GM19468 (cell line): ENCODE data around the gene CDH8.

Experiments used
- ATAC-seq: cut with Tn5 transposase; IDR thresholded peaks from one replicate; pipeline ENCODE4 v1.9.1; 2021; ENCODE audit warnings: mild to moderate bottlenecking, moderate library complexity, moderate number of reproducible peaks; ENCODE audit not compliant: unreplicated experiment; ENCODE audit errors: extremely low read depth

Gene CDH8

DNA sequence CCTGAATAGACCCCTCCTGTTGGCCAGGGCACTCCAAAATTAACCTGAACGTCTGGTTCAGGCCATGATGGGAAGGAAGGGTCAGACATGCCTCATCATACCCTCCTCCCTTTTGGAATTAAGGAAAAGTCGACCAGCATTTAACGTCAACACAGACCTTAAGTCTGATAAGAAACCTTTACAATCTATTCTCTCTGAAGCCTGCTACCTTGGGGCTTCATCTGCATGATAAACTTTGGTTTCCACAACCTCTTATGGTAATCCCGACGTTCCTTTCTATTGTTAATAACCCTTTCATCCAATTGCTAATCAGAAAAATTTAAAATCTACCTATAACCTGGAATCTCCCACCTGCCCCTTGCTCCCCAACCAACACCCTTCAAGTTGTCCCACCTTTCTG, 358.5 kb downstream of the CDH8 start:
- ATAC-seq: no peak

- no peak for ATAC-seq
Observed at GRCh38 chr16:61676740-61677139, 359.5 kb downstream of the CDH8 start.

DNA sequence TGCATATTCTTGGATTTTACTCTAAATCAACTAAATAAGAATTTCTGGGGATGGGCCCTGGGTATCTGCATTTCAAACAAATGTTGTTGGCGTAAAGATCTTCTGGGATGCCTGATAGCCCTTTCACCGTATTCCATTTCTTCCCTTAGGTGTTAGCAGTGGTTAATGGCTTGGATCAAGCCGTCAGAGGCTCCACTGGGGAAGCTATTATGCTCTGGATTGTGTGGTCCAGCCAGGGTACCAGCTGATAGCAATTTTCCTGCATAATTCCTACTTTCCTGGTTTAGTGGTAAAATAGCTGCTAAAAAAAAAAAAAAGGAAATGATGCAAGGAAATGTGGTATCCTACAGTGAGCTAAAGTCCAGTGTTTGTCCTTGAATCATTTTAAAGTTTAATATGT, 365.1 kb downstream of the CDH8 start:
- no peak for ATAC-seq

- ATAC-seq: no peak
Observed at GRCh38 chr16:61665512-61665911, 370.7 kb downstream of the CDH8 start.

DNA sequence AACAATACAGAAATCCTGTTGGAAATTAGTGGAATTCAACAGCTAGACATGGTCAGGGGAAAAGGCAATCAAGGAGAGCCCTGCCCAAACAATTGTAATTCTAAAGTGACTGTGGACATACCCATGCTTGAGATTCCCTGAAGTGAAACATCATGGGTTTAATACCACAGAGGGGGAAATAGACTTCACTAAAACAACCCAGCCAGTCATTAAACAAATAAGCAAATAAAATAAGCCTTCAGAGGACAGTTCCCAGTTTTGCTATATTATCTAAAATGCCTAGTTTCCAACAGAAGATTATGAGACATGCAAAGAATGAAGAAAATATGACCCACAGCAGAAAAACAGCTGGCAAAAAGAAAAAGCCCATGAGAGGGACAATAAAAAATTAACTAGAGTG, 376.3 kb downstream of the CDH8 start:
- ATAC-seq: no peak

DNA sequence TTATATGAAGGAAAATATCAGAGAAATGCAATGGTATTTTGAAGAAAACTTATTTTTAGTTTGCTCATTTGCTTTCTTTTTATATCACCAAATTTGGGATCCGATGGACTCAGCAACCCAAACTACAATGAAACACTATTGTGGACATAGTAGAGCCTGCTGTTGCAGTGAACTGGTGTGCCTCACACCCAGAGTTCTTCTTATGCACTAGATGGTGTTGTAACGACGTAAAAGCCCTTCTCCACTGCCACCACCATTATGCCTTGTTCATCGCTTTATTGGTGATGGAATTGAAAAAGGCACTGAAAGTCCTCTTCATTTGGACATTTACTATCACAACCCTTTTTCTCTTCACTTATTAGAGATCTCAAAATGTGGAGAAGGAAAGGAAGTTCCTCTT, 381.3 kb downstream of the CDH8 start:
- ATAC-seq: no peak

DNA sequence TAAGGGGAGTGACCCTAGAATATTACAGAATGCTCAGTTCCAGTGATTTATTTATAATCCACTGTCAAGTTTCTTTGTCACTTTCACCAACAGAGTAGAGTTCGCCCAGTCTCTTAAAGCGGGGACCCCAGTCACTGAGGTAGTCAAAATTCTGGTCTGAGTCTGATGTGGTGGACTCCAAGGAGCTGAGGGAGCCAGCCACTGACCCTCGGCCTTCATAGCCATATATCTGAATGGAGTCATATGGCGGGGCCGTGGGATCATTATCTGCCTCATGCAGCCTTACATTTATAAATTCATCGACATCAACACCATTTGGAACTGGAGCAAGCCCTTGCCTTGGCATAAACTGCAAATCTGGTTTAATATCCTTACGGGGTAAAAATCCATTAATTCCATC, 382.7 kb downstream of the CDH8 start:
- ATAC-seq: no peak

DNA sequence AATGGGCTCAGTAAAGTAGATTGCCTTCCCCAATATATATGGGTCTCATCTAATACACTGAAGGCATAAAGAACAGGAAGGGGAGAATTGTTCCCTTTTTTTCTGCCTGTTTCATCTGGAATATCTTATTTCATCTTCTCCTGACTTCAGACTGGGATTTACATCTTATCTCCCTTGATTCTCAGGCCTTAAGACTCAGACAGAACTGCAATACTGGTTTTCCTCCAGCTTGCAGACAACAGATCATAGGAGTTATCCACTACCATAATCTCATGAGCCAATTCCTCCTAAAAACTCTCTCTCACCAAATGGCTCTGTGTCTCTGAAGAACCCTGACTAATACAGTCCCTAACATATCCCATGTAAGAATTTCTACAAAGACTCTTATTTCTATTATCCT, 390.7 kb downstream of the CDH8 start:
- ATAC-seq: no peak

- ATAC-seq: no peak
Observed at GRCh38 chr16:61644736-61645135, 391.5 kb downstream of the CDH8 start.

DNA sequence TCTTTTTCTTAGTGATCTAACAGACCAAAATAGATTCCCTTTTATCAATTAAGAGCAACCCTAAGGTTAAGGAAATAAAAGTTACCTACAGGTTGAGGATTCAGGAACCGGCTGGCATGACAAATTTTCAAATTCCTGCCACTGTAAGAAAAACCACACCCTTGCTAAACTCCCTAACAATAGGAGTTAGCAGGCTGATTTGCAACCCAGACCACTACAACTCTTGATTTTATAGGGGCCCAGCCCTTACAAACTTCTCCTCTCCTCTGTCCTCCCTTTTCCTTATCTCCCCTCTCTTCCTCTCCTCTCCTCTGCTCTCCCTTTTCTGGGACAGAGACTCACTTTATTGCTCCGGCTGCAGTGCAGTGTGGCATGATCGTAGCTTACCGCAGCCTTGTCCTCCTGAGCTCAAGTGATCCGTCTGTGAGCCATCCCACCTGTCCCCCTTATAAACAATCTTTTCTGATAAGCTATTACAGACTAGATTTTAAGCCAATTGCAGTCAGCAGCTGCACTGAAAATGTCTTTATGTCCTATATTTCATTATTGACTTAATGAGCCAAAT, 418.9 kb downstream of the CDH8 start:
- no peak for ATAC-seq

DNA sequence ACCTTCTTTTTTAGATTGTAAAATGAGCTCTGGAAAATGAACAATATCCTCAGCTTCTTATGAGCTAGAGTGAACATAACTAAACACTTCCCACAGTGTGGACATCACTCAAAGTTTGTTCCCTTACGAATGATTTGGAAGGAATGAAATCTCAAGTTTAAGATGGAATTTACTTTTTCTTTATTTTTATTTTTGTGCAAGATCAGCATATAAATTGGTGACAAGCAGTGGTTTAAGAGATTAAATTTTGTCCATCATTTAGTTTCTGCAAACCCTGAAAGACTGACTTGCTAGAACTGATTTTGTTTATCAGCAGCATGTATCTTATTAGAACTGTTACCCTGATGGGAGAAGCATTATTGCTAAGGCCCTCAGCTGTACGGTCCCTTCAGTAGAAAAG, 420.1 kb downstream of the CDH8 start:
- no peak for ATAC-seq

- ATAC-seq: no peak
Observed at GRCh38 chr16:61611847-61612491, 424.3 kb downstream of the CDH8 start.

DNA sequence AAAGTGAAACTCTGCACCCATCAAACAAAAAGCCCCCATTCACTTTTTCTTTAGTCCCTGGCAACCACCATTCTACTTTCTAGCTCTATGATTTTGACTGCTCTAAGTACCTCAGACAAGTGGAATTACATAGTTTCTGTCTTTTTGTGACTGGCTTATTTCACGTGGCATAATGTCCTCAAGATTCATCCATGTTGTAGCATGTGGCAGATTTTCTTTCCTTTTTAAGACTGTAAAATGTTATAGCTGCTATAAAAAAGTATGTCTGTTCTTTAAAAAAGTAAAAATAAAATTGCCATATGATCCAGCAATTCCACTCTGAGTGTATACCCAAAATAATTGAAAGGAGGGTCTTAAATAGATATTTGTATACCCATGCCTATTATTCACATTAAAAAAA, 429.7 kb downstream of the CDH8 start:
- ATAC-seq: no peak
